PC-9 (cell line): ENCODE data around the gene ACP4.

Source experiments
- CTCF ChIP-seq: fragments of 200-600 bp; sonication (generic); conservative IDR thresholded peaks from 2 replicates; pipeline ENCODE4 v1.6.1; 2017; ENCODE audit warnings: mixed run types, antibody characterized with exemption, mild to moderate bottlenecking, moderate library complexity
- EZH2 ChIP-seq: fragments of 200-600 bp; sonication (generic); IDR thresholded peaks from 2 replicates; pipeline ENCODE4 v1.8.0; 2017; ENCODE audit warnings: antibody characterized with exemption, low read depth

GRCh38 chr19:50814883-50815282, 24.7 kb downstream of the ACP4 start:
- no peak for TF ChIP-seq CTCF
- no peak for TF ChIP-seq EZH2
